ENCODE data around the gene TMEM269.
"Not testable (repeated sequence)": the region's sequence is repeated elsewhere in the genome, so short reads cannot be mapped to it uniquely, and the experiment has no call there.

TMEM269 gene

GRCh38 chr1:42747125-42747524 lies 37.7 kb upstream of the TMEM269 start:
- in situ Hi-C loops (cut with MboI; ENCODE audit: low sequenced_read_pairs, unreplicated experiment), result loop anchor here (10.0 to 25.0 kb wide), 2 partner anchors 162 to 410 kb away; partner anchors contain the start of gene FOXJ3
- DNase-seq (ENCODE audit: low spot score), result peak; percentile 69
- TF ChIP-seq, protein P1, sequence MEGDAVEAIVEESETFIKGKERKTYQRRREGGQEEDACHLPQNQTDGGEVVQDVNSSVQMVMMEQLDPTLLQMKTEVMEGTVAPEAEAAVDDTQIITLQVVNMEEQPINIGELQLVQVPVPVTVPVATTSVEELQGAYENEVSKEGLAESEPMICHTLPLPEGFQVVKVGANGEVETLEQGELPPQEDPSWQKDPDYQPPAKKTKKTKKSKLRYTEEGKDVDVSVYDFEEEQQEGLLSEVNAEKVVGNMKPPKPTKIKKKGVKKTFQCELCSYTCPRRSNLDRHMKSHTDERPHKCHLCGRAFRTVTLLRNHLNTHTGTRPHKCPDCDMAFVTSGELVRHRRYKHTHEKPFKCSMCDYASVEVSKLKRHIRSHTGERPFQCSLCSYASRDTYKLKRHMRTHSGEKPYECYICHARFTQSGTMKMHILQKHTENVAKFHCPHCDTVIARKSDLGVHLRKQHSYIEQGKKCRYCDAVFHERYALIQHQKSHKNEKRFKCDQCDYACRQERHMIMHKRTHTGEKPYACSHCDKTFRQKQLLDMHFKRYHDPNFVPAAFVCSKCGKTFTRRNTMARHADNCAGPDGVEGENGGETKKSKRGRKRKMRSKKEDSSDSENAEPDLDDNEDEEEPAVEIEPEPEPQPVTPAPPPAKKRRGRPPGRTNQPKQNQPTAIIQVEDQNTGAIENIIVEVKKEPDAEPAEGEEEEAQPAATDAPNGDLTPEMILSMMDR (IDR thresholded peaks at IDR 0.05; ENCODE audit: borderline replicate concordance, control extremely low read depth, extremely low read depth, insufficient read depth, missing control alignments), result peak; percentile 60

DNA sequence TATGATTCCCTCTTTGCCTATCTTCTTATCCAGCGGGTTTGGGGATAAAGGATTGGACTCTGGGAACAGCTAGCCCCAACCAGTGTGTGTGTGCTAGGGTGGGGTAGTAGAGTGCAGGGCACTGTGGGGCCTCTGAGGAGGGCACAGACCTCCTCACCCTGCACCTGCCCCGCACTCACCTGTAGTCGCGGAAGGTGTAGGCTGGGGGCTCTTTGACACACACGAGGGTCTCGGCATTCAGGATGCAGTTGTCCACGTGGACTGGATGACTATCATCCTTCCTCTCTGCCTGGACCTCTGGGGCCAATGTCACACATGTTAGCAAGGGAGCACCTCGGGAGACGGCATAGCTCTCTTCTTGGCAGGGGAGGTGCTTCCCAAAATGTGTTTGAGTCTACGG lies 36.8 kb upstream of the TMEM269 start:
- in situ Hi-C loops (cut with MboI; ENCODE audit: low sequenced_read_pairs, unreplicated experiment), result loop anchor here (10.0 to 25.0 kb wide), 2 partner anchors 163 to 411 kb away; partner anchors contain the start of gene FOXJ3
- no peak for DNase-seq (ENCODE audit: low spot score)
- TF ChIP-seq, protein P1 (IDR thresholded peaks at IDR 0.05; ENCODE audit: borderline replicate concordance, control extremely low read depth, extremely low read depth, insufficient read depth, missing control alignments), result no peak

GRCh38 chr1:42748461-42749410 lies 36.1 kb upstream of the TMEM269 start:
- TF ChIP-seq, protein P1 (IDR thresholded peaks at IDR 0.05; ENCODE audit: borderline replicate concordance, control extremely low read depth, extremely low read depth, insufficient read depth, missing control alignments), result no peak
- in situ Hi-C loops (cut with MboI; ENCODE audit: low sequenced_read_pairs, unreplicated experiment), result loop anchor here (10.0 to 25.0 kb wide), 2 partner anchors 164 to 411 kb away; partner anchors contain the start of gene FOXJ3

DNA sequence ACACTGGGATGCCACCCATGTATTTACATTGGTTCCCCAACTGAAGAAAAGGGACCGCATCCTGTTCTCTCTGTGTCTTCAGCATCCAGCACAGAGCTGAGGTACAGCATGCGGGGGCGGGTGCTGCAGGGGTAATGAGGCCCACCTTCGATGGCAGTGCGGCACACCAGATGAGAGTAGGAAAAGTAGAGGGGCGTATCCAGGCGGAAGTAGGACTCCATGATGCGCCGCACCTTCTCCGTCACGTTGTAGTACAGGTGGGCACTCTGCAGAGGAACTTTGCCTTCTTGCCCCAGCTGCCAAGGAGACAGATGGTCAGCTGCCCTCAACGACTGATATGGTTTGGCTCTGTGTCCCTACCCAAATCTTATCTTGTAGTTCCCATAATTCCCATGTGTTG lies 34.8 kb upstream of the TMEM269 start:
- no peak for DNase-seq (ENCODE audit: low spot score)
- in situ Hi-C loops (cut with MboI; ENCODE audit: low sequenced_read_pairs, unreplicated experiment), result no loop called here
- TF ChIP-seq, protein P1 (IDR thresholded peaks at IDR 0.05; ENCODE audit: borderline replicate concordance, control extremely low read depth, extremely low read depth, insufficient read depth, missing control alignments), result no peak

More at GRCh38 chr1:42748461-42749410, 36.1 kb upstream of the TMEM269 start:
- no peak for DNase-seq (ENCODE audit: low spot score)

GRCh38 chr1:42751511-42752070 lies 33.2 kb upstream of the TMEM269 start:
- DNase-seq (ENCODE audit: low spot score); in situ Hi-C loops (cut with MboI; ENCODE audit: low sequenced_read_pairs, unreplicated experiment): not testable (repeated sequence)

GRCh38 chr1:42752284-42752683 lies 32.5 kb upstream of the TMEM269 start:
- DNase-seq (ENCODE audit: low spot score), result no peak
- TF ChIP-seq, protein P1 (IDR thresholded peaks at IDR 0.05; ENCODE audit: borderline replicate concordance, control extremely low read depth, extremely low read depth, insufficient read depth, missing control alignments), result no peak
- in situ Hi-C loops (cut with MboI; ENCODE audit: low sequenced_read_pairs, unreplicated experiment), result no loop called here

DNA sequence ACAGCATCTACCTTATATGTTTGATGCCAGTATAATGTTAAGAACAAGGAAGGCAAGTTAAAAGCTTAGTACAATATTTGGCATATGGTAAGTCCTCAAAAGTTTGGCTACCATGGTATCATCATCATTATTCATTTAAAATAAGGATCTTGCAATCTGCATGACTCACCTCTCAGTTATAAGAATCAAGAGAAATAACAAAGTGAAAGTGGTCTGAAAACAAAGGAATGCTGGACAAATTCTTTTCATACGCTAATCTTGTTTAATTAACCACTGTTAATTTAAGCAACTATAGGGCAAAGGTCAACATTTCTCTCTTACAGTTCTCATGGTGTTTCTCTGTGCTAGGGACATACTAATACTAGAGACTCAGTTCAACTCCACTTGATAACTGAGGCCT lies 31.7 kb upstream of the TMEM269 start:
- TF ChIP-seq, protein P1 (IDR thresholded peaks at IDR 0.05; ENCODE audit: borderline replicate concordance, control extremely low read depth, extremely low read depth, insufficient read depth, missing control alignments), result no peak
- in situ Hi-C loops (cut with MboI; ENCODE audit: low sequenced_read_pairs, unreplicated experiment), result no loop called here
- DNase-seq (ENCODE audit: low spot score), result no peak

All from GM13976 (cell line).